ENCODE results near the gene ARNT2.

The ARNT2 gene

DNA sequence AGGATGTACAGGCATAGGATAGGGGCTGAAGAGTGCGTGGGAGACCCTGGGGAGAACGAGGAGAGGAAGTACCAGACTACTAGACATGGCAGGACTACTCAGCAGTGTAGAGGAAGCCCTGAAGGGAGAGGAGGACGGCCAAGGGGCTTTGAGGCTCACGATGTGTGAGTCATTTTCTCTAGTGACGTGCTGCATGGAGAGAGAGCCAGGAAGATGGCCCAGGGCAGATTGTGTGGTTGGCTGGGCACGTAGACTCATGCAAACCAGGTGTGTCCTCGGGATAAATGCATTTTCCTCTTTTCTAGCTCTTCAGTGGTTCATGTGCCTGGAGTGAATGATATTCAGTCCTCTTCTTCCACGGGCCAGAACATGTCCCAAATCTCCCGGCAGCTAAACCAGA is 175.9 kb downstream of the ARNT2 start:
- DNase-seq, result no peak

DNA sequence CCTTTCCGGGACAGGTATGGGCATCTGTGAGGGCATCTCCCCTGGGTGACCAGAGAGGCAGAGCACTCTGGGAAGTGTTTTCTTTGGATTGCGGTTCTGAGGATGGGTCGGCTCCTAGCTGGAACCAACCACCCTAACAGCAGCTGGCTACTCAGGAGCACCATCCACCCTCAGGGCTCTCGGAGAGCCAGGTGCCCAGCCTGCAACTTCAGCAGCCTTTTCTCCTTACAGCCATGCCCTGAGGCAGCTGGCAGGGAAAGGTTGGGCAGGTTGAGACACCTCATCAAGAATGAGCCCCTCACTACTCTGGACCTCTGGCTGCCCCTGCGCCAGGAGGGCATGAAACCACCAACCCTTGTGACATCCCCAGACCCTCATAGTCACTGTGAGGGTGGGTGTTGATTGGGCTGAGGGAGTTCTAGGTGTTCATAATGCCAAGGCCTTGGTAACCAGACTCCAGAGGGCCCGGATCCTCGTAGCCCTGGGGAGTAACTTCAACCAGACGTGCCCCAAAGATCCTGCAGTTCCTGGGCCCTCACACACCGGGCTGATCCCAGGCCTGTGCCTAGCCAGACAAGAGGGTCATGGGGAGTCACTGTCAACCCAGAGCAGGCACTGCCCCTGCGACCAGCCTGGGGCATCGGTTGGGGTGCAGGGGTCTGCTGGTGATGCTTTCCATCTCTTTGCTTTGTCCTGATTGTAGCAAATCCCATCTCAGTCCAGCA is 176.5 kb downstream of the ARNT2 start:
- DNase-seq, result no peak

DNA sequence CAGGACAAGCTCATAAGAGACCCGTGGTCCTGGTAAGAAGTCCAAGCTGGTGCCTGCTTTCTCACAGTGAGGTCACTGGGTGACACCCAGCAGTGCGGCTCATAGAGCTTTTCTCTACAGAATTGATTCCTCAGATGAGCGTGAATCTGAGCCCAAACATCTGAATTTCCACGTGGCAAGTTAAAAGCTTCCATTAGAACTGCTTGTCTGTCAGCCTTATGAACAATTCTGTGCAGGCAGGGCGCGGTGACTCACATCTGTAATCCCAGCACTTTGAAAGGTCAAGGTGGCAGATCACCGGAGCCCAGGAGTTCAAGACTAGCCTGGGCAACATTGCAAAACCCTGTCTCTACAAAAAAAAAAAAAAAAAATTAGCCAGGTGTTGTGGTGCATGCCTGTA is 177.8 kb downstream of the ARNT2 start:
- no peak for DNase-seq

DNA sequence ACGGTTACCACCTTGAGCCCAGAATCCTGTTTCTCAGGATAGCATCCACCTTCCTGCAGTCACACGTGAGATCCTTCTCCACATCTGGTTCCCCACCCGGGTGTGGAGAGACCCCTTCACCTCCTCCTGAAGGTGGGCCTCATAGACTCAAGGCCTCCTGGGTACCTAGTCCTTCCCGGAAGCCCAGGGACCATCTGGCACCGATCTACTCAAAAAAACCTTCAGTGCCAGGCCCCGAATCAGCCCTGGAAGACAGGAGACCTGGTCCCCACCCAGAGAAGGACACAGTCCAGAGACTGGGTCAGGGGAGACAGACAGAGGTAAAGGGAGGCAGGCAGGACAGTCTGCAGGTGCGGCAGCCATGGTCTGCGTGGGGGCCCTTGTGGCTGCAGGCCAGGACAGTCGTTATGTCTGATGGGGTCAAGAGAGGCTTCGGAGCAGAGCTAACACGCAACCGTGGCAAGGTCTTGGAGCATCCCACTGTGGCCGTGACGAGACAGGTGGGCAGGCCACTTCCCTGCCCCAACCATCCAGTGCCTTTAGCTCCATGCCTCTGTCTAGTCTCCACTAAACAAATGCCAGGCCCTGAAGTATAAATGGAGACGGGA is 178.7 kb downstream of the ARNT2 start:
- DNase-seq, result no peak

DNA sequence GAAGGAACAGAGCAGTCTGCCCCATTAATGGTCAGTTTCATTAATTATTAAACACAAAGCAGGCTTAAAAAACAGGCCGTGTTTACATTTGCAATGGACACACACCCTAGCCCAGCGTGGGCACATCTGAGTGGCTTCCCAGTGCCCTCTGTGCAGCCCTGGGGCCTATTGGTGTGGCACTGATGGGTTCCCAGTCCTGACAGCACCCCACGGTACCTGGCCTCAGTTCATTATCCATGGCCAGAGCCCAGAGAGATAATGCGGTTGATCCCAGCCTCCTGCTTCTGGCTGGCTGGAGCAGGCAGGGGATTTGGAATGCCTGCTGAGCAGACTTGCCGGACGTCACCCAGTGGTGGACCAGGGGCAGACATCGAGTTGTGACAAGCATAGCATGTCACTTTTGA is 180.4 kb downstream of the ARNT2 start:
- DNase-seq, result no peak

DNA sequence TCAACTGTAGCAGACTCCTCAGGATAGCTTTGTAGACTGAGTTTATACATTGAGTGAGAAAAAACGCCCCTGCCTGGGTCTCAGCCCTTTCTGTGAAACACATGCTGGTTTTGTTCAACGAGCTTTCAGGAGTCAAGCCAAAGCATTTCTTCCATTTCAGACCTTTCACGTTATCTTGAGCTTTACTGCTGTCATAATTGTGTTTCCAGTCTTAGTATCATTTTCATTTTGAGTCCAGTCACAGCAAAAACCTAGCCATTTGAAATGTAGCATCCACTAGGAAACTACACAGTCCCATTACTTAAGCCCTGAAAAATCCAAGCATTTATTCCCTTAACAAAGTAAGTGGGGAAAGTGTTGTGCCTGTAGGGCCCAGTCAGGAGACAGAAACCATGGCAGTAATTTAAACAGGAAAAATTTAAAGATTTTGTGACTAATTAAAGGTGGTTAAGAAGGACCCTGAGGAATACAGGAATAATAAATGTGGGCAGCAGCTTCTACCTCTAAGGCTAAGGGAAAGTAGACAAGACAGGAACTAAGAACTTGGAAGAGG is 180.9 kb downstream of the ARNT2 start:
- DNase-seq, result no peak

DNA sequence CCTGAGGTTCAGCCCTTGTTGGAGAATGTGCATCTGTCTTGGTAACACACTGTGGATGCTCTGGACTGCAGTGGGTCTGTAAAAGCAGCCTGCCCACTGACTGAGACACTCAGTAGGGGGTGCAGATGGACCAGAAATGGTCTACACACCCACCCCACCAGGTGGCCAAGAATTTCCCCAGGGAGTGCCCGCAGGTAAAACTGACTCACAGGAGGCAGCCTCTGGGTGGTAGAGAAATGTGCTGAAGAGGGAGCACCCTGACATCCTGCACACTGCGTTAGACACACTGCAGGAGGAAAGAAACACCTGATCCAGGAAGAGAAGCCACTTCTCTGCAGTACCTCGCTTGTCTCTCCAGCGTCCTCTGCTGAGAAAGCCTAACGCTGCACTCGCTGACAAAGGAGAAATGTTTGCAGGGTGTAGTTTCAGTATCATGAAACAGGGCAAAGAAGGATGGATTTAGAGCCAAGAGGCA is 181.4 kb downstream of the ARNT2 start:
- DNase-seq, result no peak

DNA sequence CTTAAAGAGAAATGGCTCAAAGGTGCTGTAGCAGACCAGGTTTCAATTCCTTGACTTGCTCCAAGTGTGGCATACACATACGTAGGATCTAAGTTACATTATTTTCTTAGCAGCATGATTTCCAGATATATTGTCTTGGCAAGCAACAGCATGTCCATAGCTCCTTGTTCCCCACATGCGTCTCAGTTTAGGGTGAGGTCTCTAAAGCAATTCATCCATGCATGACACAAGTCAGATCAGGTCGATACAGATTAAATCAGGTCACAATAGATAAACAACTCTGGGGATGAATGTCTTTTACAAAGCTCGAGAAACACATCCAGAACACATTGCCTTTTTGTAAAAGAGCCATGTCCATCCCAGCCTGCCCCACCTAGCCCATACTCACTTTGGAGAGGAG is 182.0 kb downstream of the ARNT2 start:
- DNase-seq, result no peak

DNA sequence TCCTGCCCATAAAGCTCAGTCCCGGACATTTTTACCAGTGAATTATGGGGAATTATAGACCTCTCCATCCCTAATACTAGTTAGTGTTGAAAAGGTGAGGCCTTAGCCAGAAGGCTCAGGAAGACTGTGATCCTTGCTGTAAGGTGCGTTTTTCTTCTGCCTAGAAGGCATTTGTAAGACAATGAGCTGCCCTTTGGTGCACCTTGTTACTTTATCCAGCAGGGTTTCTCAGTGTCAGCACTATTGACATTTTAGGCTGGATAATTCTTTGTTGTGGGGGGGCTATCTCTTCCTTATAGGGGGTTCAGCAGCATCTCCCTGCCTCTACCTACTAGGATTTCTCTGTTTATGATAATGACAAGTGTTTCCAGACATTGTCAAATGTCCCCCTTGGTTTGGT is 182.8 kb downstream of the ARNT2 start:
- no peak for DNase-seq

DNA sequence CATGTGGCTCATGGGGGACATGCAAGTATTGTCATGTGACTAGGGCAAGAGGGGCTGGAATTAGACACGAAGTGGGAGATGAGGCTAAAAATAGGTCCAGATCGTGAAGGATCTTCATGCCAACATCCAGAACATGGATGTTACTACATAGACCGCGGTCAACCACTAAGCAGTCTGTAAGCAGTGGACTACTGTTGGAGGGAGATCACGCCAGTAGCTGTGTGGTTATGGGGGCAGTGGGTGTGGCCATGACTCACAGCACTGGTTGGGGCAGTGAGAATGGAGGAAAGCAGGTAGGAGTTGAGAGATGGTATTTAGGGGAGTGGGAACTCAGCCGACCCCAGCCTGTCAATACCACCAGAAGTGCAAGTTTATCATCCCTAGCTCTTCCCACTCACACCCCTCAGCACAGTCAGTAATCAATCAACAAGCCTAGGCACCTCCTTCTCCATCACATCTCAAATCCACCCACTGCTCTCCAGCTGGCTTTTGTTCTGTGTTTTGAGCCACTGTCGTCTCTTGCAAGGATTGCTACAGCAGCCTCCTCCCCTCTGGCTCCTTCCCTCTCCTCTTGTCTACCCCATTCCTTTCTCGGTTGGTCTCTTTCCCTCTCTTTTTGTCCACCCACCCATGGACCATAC is 183.8 kb downstream of the ARNT2 start:
- no peak for DNase-seq

DNA sequence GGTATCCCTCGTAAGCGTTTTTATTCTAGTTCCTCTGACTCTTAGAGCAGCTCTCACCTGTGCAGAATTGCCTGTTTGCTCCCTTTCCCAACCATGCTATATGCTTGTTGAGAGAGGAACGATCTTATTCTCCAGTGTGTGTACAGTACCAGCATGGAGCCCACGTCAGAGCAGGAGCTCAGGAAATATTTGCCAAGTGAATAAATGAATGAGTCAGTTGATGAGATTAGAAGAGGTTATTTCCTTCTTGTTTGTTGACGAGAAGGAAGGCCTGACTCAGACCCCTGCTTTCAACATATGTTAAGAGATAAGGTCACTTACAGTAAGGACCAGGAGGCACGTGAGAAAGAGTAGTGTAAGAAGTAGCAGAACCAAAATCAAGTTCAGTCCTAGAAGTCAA is 184.6 kb downstream of the ARNT2 start:
- DNase-seq, result no peak

DNA sequence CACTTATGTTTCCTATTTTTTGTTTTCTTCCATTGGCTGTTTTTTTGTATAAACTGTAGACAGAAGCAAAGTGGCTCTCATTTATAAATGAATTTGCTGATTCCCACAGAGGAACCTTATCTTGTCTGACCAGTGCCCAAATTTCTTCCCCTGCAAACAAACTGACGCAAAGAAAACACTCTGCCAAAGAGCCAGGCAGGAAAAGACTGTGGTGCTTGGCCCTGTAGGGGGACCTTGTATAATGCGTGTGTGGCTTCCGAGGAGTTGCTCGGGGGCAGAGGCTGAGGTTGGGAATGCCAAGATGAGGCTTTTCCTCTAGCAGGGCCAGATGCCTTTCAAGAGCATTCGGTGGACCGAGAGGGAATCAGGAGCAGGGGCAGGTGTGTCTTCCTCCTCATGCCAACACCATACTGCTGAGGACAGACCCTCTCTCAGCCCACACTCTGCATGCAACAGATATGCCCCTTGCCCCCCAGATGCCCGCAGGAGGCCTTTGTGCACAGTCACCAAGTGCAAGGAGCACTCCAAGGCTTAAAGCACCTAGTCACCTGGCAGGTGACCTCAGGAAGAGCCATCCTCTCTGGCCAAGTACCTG is 186.7 kb downstream of the ARNT2 start:
- DNase-seq, result no peak

DNA sequence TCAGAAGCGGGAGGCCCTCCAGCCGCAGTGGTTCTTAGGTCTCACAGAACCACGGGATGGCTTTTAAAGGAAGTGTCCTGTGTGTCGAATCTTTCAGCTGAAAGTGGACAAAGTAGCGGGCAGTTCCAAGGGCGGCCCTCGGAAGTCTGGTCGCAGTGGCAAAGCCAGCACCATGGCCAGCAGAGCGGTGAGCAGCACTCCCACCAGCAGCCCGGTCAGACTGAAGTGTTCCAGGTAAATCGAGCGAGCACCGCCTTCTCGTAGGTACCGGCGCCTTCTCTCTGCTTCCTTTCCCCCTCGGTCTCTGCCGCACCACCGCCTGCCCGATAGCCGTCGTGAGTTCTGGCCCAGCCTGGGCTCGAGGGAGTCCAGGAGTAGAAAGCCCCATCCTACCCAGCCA is 187.3 kb downstream of the ARNT2 start:
- no peak for DNase-seq

DNA sequence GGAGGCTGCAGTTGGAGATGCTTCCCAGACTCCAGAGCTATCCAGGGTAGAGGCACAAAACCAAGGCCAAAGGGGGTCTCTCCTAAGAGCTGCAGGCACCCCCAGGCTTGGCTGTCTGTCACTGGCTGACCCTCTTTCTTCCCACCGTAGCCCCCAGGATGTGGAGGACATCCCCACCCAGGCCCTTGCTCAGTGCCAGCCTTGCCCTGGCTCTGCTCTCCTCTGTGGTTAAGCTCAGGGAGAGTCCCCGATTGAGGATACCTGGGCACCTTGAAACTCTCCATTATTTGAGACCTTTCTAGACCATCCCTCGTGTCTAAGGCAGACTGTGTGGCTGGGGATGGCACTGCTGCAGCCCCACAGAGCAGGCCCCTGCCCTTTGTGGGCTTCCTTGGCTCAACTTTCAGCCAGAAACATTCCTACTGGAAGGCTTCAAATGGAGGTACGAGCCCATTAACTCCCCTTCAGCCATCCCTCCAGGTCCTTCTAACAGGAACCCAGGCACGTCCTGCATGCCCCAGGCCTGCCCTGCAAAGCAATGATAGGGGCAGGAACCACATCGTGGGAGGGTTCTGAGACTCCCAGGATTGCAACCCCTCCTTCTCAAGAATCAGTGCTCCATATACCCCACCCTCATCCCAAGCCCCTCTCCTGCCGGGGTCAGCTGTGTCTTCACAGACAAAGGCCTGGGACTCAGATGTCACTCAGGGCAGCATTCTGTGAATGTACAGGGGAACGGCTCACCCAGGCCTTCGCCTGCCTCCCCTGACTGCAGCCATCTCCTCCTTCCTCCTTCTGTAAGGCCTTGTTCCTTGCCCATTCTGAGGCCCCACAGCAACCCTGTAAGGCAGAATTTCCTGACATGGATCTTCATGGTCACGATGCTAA is 188.0 kb downstream of the ARNT2 start:
- DNase-seq, result no peak

DNA sequence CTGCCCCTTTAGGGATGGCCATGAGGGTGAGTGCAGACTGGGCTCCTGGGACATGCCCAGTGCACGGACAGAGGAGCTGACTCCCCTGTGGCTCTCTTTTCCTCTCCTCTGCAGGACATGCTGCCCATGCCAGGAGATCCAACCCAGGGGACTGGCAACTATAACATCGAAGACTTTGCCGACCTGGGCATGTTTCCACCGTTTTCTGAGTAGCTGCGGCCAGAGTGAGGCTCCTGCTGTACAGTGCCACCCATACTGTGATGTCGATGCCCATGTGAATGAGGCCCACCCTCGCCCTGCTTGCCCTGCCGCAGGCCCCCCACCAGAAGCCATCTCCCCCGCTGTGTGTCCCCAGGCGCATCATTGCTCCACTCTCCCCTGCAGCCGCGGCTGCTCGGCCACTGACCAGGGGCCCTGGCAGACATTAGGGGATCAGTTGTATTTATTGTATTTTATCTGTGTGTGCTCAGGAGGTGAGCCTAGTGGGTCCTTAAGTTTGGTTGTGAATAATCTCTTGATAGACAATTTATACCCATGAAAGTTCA is 189.4 kb downstream of the ARNT2 start:
- DNase-seq, result no peak

DNA sequence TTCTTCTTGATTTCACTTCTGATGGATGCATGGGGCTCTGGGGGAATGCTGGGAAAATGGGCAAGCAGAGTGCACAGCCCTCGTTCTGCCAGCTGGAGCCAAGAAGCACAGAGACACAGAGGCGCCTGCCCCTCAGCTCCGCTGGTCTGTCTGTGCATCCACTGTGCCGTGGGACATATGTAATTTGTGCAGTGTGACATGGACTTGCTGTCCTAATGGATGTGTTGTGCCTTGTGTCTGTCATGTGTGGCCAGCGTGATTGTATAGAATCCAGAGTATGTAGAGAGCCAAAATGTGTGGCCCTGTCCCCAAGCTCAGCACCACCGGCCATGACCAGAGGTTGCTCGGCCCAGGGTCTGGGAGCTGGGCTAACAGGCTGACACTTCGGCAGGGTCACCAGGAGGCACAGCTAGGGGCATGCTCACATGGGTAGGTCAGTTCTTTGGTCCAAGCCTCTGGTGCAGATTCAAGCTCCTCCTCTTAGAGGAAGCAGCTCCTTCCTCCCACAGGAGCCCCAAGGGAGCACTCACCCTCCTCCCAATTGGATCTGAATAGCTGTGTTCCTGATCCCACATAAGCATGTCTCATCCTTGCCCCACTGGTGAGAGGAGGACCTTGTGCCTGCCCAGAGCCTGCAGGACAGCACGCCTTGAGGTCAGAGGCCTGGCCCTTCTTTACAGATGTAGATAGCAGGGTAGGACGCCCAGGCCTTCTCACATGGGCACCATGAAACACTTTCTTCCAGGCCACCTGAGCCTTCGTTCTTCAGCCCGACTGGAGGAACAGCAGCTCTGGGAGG is 190.1 kb downstream of the ARNT2 start:
- DNase-seq, result no peak

DNA sequence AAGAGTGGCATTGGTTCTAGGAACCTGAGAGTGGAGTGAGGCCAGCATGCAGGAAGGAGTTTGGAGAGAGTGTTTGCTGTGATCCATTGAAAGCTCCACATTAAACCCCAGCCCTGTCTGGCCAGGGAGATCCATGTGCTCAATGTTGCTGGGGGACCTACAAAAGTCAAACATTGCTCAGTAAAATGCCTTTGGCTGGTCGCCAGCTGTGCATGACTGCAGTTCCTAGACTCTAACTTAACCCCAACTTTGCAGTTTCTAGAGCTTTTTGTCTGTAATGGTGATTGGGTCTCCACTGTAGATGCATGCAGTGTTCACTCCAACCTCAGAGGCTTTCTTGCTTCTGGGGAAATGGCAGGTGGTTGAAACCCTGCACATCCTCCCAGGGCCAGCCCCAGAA is 191.2 kb downstream of the ARNT2 start:
- DNase-seq, result no peak

DNA sequence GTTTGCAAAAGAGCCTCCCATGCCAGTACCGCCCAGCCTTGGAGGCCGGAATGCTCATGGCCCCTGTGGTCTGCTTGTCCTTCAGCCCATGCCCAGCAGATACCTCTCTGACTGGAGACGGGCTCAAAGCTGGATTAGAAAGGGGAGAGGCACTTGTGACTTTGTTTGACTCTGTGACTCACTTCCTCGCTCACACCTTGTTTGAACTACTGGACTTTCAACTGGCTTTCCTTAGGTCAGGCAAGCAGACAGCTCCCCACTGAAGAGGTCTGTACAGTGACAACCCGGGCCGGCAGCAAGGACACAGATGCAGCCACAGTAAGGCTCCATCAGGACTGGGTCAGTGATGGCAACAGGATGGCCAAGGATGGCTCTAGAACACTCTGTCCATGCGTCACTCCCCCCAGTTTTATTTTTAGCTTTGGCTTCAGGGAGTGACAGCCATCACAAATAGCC is 192.4 kb downstream of the ARNT2 start:
- DNase-seq, result no peak

DNA sequence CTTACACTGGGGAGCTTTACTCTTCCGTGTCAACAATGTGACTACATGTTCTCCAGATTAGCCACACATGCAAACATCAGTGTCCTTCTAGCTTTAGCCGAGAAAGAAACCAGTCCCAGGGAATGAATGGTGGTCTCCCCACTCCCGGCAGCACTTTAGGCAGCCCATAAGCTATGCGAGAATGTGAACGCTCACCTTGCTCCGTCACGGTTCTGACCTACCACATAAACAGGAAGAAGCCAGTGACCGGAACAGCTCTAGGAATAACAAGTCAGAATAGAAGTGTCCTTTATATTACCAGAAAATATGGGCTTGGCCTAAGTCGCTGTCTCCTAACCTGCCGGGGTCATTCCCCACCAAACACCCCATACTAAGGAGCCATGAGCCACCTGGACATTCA is 192.9 kb downstream of the ARNT2 start:
- DNase-seq, result no peak

DNA sequence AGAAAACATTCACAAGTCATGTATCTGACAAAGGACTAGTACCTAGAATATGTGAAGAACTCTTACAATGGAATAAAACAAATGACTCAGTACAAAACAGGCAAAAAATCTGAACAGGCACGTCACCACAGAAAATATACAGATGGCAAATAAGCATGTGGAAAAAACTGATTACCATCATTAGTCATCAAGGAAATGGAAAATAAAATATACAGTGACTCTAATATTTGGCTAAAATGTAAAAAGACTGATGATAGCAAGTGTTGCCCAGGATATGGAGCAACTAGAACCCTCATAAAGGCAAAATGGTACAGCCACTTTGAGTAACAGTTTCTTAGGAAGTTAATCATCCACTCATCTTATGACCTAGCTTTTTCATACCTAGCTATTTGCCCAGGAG is 195.2 kb downstream of the ARNT2 start:
- no peak for DNase-seq

DNA sequence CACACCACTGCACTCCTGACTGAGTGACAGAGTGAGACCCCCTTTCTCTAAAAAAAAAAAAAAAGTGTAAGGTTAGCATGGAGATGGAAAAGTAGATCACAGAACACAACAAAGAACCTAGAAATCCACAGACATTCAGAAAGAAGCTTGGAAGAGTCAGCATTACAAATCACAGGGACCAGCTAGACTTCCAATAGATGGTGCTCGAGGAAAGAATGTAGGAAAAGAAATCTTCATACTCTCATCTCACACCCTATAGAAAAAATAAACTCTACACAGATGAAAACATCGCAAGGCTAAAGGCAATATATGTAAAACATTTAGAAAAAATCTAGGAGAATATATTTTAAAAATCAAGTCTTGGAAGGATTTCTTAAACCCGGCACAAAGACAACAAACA is 196.4 kb downstream of the ARNT2 start:
- DNase-seq, result no peak
